NCI-H2107 treated with DMSO at 0.1 percent for 48 hours (cell line): Measurements from ENCODE around the gene MNAT1.
"Not testable (repeated sequence)": the region's sequence is repeated elsewhere in the genome, so short reads cannot be mapped to it uniquely, and the experiment has no call there.

Source experiments
- DNase-seq: peaks from one replicate; lab custom pipeline; 2025; ENCODE audit not compliant: unreplicated experiment; lab: John Stamatoyannopoulos, UW

The MNAT1 gene

DNA sequence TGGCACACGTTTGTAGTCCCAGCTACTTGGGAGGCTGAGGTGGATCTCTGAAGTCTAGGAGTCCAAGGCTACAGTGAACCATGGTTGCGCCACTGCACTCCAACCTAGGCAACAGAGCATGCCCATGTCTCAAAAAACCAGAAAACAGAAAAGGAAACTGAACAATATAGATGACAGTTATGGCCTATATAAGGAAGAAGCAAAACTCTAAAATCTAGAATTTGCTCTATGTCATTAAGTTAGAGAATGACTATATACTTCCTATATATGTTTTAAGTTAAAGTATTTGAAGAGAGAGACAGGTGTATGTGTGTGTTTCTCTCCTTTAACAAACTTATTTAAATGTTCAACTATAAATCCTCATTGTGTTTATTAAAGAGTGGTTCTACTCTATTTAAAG lies 65.8 kb downstream of the MNAT1 start:
- no peak for DNase-seq

DNA sequence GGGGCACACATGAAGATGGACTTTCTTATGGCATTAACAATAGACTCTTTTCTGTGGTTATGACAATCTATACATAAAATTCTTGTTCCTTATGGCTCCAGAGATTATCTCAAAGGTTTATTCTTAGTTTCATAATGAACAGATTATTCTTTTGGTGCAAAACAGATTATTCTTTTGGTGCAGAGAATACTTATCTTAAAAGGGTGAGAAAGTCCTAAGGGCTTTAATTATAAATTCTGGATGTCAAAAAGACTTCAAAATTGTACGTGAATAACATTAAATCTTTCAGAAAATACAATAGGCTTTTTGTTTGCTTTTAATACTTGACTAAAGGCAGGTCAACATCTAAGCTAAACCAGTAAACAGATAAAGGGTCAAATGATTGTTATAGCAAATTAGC lies 69.3 kb downstream of the MNAT1 start:
- no peak for DNase-seq

DNA sequence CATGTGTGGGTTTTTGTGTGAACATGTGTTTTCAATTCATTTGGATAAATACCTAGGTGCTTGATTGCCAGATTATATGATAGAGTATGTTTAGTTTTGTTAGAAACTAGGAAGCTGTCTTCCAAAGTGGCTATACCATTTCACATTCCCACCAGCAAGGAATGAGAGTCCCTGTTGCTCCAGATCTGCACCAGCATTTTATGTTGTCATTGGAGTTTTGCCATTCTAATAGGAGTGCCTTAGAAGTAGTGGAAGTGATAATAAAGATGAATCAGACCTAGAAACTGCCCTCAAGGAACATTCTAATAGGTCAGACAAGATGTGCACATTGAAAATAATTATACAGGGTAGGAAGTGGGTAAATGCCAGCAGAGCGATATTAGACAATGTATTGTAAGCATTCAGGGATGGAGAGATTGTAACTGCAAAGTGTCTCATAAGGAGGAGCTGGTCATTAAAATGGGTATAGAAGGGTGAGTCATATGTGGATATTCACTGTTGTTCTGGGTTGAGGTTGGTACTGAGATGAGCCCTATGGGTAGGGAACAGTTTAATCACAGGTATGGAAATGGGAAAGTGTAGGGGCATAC lies 71.4 kb downstream of the MNAT1 start:
- DNase-seq: no peak

DNA sequence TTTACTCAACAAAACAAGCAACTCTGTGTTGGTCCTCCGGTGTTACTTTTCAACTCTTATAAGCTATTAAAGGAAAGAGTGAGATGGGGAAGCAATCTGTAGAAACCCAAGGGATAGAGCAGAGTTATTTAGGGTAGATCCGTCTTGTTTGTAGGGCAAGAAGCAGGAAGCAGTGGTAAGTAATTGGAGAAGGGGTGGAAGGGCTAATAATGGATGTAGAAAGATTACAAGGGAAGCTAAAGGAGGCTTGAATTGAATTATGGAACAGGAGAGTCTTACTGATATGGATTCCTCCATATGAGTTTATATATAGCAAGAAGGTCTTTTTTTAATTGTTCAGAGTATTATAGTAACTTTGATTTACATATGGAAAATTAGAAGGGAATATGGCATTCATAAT lies 72.7 kb downstream of the MNAT1 start:
- DNase-seq: no peak

DNA sequence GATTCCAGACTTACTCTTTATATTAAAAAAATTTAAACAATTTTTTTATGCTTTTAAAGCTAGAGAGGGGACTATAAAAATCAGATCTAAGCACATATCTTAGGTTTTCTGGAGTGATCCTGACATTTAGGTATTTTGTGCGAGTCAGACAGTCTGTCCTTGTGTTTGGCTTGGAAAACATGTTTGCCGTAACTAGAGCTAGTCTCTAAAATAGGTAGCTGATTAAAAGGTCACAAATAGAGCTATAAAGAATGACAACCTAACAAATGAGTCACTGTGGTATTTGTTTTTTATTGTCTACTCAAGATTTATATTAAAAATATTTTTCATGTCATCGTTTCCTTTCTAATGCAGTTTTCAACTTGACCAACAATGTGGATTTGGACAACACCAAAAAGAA lies 73.4 kb downstream of the MNAT1 start:
- DNase-seq: no peak

DNA sequence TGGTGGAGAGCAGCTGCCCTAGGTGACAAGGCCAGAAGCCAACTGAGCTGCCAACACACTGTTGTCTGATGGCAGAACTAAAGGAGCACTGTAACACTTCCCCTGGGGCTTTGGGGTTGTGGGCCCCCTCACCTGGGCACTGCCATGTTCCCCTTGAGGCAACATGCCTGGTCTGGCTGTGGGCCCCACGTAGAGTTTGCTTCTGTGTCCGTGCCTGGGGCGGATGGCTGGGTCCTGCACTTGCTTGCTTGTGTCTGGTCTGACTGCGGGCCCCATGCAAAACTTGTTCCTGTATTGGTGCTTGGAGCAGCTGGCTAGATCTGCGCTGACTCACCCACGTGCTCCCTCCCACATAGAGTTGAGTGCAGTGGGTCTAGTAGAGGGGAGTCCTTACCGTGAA lies 78.4 kb downstream of the MNAT1 start:
- no peak for DNase-seq

DNA sequence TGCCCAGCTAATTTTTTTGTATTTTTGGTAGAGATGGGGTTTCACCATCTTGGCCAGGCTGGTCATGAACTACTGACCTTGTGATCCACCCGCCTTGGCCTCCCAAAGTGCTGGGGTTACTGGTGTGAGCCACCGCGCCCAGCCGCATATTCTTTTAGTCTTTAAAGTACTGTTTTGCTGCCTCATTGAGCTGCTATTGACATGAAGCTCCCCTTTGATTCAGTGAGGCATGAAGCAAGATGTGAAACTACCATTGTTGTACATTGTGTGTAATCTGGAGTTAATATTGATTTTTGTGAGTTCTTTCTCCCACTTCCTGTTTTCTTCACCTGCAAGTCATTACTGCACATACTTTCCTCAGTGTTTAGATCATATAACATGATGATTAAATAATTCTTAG lies 80.8 kb downstream of the MNAT1 start:
- peak; percentile 98 for DNase-seq

DNA sequence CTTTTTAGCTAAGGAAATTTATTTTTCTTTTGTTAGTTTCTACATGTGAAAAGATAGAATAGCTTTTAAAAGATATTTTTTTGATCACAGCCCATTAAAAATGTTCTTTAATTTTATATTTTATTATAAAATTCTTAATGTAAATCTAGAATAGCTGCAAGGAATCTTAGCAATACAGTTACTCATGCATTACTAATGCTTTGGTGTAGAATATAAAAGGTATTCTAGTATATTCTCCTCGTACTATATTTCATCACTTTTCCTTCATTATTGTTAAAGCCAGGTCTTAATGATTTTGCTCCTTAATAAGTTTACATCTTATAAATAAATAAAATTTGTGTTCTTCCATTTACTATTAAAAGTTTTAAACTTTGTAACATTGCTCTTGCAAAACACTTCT lies 82.6 kb downstream of the MNAT1 start:
- no peak for DNase-seq

DNA sequence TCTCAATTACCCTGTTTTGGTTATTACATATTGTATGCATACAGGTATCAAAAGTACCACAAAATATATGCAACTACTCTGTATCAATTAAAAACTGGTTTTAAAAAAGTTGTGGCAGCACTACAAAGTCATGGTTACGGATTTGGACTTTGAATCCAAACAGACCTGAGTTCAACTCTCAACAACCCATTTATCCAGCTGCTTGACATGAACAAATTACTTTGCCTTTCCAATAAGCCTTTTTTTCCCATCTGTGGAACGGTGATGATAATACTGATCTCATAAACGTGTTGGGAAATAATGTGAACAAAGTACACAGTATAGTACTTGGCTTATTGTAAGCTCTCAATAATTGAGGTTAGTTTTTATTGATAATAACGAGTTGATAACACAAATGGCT lies 85.0 kb downstream of the MNAT1 start:
- DNase-seq: no peak

DNA sequence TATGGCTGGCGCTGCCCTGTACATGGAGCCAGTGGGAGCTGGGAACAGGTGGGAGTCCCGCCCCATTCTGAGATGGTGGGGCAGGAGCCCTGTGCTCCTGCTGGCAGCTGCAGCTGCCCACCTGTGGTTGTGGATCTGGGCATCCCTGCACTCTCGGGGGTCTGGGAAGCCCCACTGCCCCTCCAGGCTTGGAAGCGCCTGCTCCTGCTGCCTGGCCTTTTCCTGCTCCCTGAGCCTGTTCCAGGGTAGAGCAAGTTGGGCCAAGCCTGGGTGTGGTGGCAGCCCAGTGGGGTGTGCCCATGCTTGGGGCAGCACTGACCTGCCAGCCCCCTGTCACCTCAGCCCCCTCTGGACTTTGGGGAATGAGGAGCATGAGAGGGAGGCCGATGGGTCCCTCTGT lies 104.0 kb downstream of the MNAT1 start:
- no peak for DNase-seq

DNA sequence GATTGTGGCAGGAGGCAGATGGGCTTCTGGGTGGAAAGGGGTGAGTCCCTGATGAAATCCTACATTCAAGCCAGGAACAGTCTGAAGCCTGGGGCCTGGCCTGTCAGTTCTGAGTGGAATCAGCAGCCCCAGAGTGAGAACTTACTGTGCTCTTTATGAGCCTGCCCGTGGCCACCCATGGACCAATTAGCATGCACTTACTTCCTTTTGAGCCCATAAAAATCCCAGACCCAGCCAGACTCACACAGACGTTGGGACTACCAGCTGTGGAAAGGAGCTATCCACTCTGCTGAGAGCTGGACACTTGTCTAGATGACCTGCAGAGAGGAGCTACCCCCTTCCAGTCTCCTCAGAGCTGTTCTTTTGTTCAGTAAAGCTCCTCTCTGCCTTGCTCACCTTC lies 104.5 kb downstream of the MNAT1 start:
- no peak for DNase-seq

DNA sequence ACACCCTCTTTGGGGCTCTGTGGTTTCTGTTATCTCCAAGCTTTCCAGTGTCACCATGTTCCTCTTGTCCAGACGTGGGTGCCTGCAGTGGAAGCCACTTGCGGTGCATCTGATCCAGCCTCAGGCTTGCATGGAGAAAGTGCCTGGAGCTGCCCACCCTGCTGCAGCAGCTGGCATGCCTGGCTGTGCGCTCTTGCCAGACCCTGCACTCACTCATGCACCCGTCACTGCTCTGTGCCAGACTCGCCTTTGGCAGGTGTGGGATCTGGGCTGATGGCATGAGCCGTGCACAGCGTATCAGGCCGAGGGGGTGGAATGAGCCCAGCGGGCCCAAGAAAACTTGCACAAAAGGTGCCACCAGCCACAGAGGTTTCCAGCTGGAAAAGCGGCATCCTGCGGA lies 105.1 kb downstream of the MNAT1 start:
- no peak for DNase-seq

DNA sequence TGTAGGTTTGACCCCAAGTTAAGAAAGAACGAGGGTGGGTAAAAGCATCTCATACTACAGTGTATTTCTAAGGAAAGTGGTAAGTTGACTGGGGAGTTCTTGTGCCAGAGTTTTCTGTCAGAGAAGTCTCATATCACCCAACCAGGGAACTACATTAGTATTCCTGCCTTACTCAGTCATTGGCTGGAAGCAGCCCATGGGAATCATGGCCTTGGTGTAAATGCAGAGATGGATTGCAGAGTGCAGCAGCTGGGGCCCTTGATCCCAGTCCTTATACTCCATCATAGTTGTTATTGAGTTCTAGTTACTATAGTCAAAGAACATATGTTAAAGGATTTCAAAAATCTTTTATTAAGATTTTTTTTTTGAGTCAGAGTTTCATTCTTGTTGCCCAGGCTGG lies 105.8 kb downstream of the MNAT1 start:
- no peak for DNase-seq

DNA sequence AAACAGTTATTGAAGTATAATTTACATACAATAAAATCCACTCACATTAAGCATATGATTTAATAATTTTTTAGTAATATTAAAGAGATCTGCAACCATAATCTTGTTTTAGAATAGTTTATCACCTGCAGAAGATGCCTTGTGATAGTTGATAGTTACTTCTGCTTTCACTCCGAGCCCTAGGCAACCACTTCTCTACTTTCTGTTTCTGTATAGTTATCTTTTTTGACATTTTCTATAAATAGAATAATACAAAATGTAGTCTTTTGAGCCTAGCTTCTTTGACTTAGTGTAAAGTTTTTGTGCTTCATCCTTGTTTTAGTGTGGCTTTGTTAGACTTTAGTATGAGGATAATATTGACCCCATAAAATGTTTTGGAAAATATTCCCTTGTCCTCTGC lies 111.0 kb downstream of the MNAT1 start:
- no peak for DNase-seq

DNA sequence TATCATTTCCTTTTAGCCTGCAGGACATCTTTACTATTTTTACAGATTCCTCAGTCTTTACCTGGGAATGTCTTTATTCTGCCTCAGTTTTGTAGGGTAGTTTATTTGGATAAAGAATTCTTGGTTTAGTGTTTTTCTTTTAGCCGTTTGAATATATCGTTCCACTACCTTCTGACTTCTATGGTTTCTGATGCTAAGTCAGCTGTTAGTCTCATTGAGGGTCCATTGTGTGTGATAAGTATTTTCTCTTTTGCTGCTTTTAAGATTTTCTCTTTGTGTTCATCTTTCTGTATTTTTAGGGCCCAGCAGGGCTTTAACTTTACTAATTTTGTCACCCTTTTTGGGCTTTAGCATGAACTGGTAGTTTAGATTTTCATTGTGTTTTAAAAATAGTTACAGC lies 113.5 kb downstream of the MNAT1 start:
- no peak for DNase-seq

DNA sequence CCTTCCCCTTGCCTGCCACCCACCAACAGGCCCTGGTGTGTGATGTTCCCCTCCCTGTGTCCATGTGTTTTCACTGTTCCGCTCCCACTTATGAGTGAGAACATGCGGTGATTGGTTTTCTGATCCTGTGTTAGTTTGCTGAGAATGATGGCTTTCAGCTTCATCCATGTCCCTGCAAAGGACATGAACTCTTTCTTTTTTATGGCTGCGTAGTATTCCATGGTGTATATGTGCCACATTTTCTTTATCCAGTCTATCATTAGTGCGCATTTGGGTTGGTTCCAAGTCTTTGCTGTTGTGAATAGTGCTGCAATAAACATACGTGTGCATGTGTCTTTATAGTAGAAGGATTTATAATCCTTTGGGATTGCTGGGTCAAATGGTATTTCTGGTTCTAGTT lies 117.1 kb downstream of the MNAT1 start:
- not testable (repeated sequence) for DNase-seq

DNA sequence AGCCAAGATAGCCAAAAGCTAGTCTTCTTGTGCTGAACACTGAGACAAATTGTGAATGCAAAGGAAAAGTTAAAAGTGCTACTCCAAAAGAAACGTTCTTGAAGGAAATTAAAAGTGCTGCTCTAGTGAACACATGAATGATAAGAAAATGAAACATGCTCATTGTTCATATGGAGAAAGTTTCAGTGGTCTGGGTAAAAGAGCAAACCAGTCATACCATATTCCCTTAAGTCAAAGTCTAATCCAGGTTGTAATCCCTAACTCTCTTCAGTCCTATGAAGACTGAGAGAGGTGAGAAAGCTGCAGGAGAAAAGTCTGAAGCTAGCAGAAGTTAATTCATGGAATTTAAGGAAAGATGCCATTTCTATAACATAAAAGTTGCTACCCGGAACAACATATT lies 121.5 kb downstream of the MNAT1 start:
- no peak for DNase-seq

DNA sequence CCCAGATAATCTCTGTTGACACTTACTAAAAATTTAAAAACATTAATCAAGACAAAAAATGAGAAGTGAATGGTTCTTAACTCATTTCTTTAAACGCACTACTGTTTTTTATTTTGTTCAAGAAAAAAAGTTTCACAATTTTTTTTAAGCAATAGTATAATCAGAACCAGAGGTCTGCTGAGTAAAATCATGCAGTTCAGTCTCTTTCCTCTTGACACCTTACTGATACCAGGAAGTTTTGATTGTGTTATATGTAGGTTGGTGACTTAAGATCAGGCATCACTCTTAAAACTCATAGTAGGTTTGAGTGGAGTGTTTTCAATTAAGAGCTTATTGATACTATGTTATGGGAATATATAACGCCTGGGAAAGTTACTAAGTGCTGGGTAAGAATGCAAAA lies 125.0 kb downstream of the MNAT1 start:
- DNase-seq: no peak

DNA sequence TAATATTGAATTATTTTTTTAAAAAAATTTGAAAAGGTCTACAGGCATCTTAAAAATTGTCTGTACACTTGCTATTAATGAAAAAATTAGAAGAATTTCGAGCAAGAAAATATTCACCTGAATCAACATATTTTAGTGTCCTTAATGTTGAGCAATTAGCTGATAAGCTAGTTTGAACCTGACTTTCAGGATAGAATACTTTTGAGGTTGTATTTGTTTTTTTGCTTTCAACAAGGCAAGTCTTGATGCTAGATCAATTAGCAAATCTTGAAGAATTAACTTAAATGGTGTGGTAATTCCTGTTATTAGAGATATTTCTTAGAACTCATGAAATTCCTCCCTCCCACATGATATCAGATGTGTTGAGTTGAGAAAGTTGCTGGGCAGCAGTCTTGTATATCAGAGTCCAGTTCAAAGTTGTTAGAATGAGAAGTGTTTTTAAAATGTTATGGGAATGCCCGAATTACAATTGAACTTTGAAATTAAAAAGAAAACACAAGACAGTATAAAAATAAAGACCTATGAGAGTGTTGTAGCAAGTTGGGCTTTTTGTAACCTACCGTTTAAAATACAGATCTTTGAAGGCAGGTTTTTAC lies 127.1 kb downstream of the MNAT1 start:
- DNase-seq: no peak

DNA sequence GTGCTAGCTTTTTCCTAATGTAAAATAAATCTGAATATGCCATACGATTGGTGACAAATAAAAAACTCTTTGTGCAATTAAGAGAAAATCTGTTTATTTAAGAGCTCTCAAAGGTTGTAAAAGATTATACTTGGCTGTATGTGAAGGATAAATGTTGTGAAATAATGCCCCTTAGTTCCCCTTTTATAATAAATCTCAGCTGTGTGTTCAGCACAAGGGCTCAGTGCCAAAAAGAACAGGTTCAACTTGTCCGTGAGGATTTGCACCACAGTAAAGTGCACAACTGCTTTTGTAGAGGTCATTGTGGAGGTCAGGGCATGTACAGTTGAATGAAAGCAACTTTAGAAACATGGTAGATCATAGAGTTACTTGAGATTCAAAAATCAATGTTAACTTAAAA lies 127.7 kb downstream of the MNAT1 start:
- DNase-seq: no peak

DNA sequence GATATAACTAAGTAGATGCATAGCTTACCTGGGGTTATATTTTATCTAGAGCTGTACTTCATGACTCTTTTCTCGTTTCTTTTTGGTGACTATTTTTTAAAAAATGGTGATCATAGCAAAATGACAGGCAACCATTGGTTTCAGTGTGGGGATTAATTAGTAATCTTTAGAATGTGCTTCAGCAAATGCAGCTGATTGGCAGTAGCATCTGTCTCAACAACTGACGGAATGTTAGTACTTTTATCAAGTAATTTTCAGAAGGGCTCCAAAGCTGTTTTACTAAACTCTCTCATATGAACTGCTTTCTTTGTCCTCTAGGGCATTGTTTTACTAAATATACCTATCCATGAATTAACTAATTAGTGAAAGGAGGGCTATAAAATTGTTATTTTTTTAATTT lies 128.7 kb downstream of the MNAT1 start:
- no peak for DNase-seq

DNA sequence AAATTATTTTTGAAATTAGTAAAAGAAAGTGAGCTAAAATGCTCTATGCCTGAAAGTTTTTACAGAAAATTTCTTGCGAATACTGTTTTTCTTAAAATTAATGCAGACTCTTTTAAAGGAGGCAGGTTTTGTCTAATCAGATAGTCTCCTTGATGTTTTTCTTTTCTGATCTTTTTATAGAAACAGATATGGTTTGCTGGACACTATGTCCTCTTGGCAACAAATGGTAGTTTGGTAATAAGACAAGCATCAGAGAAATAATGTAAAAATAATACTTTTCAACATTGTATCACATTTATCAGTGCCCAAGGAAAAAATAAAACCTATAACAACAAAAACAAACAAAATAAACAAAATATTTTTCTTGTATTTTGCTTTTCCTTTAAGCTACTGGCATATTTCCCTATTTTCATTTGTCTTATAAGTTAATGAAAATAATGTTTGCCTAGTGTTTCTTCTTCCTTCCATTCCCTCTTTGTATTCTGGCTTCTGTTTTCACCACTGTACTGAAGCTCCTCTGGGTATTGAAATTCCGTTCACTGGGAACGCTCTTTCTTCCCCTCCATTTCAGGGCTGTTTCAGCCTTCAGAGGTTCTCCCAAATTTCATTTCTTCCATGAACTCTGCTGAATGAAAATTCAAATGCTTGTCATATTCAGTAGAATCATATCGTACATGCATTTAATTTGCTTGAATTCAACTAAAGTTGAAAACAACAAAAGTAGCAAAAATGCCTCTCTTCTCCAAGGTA lies 131.0 kb downstream of the MNAT1 start:
- no peak for DNase-seq
